ENCODE measurements around the gene MX2. TPM values are rescaled to one million over a fixed set of nuclear protein-coding genes. Genes with fewer than 3 reads are reported as not detected.

The MX2 gene
- total and polyA plus RNA-seq, 2 experiments from 2014 or later: 5.4 to 9.2 TPM

DNA sequence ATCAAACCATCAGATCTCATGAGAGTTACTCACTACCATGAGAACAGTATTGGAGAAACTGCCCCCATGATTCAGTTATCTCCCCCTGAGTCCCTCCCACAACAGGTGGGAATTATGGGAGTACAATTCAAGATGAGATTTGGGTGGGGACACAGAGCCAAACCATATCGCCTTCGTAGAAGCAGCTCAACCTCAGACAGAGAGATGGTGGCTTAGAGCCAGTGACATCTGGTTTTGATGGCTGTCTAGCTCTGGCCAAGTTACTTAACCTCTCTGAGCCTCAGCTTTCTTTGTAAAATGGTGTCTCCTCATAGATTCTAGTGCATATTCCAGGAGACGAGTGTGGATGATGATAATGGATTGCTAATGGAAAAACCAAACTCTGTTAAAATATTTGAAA is 91.4 kb downstream of the MX2 start:
- no peaks in the 10 kb centered on the region for H4K20me1 ChIP-seq (replicated peaks; ENCODE audit: insufficient read depth)
- H3K36me3 Mint-ChIP-seq (ENCODE audit: low read depth): peaks cover 10% of the 10 kb centered on the region; the same call in 1 of the 3 replicates
- DNase-seq (ENCODE audit: low spot score) (no peak), ATAC-seq (no peak)
- H2AFZ ChIP-seq: no peak overlapping the region
- no peaks in the 10 kb centered on the region for H3K79me2 ChIP-seq (replicated peaks; ENCODE audit: insufficient read depth)
- H3K9me2 ChIP-seq (ENCODE audit: insufficient read depth): peaks cover 7% of the 10 kb centered on the region; the same call in 1 of the 2 replicates
- no peaks in the 10 kb centered on the region for H3F3A ChIP-seq (replicated peaks; ENCODE audit: low read depth)
- H3K4me3 Mint-ChIP-seq: no peak overlapping the region
- H3K4me2 ChIP-seq: no peak overlapping the region; the same call in 1 of the 2 replicates
- no peaks in the 10 kb centered on the region; the same call in 1 of the 2 replicates for H3K36me3 ChIP-seq (ENCODE audit: insufficient read depth)
- H3K27ac Mint-ChIP-seq: no peak overlapping the region
- no peak overlapping the region for H3K4me3 ChIP-seq
- no peaks in the 10 kb centered on the region for H3K27me3 ChIP-seq (ENCODE audit: insufficient read depth)
- no peak overlapping the region for H3K27ac ChIP-seq (ENCODE audit: low read depth)
- peaks cover 15% of the 10 kb centered on the region for H3K4me1 Mint-ChIP-seq
- H3K27me3 Mint-ChIP-seq (ENCODE audit: insufficient read depth, low read depth, poor library complexity): peaks cover 3% of the 10 kb centered on the region
- H3K9me3 Mint-ChIP-seq: no peaks in the 10 kb centered on the region
- H3K4me1 ChIP-seq (ENCODE audit: insufficient read depth): no peaks in the 10 kb centered on the region
- TF ChIP-seq EZH2phosphoT487 (IDR thresholded peaks at IDR 0.05; ENCODE audit: unreplicated experiment): no peak

DNA sequence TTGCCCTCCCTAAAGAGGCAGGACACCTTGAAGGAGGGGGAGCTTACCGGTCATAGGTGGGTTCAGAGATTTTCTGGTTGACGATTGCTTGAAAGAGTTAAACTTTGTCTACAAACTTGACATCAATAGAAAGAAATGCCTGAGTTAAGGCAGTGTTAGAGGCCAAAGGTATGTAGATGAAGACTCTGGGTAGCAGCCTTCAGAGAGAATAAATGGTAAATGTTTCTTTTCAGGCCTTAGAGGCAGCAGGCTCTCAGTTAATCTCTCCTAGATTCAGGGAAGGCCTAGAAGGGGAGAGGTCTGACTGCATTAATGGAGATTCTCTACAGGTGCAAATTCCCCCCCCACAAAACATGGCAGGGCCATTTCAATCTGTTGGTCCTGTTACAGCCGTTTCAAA is 91.9 kb downstream of the MX2 start:
- Histone ChIP-seq H3K9me2 (ENCODE audit: insufficient read depth) (peaks cover 7% of the 10 kb centered on the region; the same call in 1 of the 2 replicates), H3K36me3 (ENCODE audit: insufficient read depth) (no peaks in the 10 kb centered on the region; the same call in 1 of the 2 replicates), H4K20me1 (replicated peaks; ENCODE audit: insufficient read depth) (no peaks in the 10 kb centered on the region), H3F3A (replicated peaks; ENCODE audit: low read depth) (no peaks in the 10 kb centered on the region), H3K79me2 (replicated peaks; ENCODE audit: insufficient read depth) (no peaks in the 10 kb centered on the region), H2AFZ (no peak overlapping the region), H3K4me2 (peak overlapping the region; percentile 32; the same call in 1 of the 2 replicates), H3K27me3 (ENCODE audit: insufficient read depth) (no peaks in the 10 kb centered on the region), H3K4me3 (no peak overlapping the region), H3K27ac (ENCODE audit: low read depth) (no peak overlapping the region), H3K4me1 (ENCODE audit: insufficient read depth) (no peaks in the 10 kb centered on the region)
- H3K27me3 Mint-ChIP-seq (ENCODE audit: insufficient read depth, low read depth, poor library complexity): peaks cover 3% of the 10 kb centered on the region
- DNase-seq (ENCODE audit: low spot score): no peak
- peaks cover 15% of the 10 kb centered on the region for H3K4me1 Mint-ChIP-seq
- H3K36me3 Mint-ChIP-seq (ENCODE audit: low read depth): peaks cover 8% of the 10 kb centered on the region; the same call in 1 of the 3 replicates
- no peaks in the 10 kb centered on the region for H3K9me3 Mint-ChIP-seq
- no peak overlapping the region for H3K27ac Mint-ChIP-seq
- H3K4me3 Mint-ChIP-seq: no peak overlapping the region
- ATAC-seq: peak; percentile 70
- TF ChIP-seq ZNF331 (CRISPR knock-in tag; IDR thresholded peaks at IDR 0.05; ENCODE audit: low read depth) (no peak), STAT1 (IDR thresholded peaks at IDR 0.05; ENCODE audit: unreplicated experiment) (no peak), EZH2 (IDR thresholded peaks at IDR 0.05; ENCODE audit: low read depth, unreplicated experiment) (no peak), EZH2phosphoT487 (IDR thresholded peaks at IDR 0.05; ENCODE audit: unreplicated experiment) (no peak), ZNF114 (CRISPR knock-in tag; IDR thresholded peaks at IDR 0.05) (no peak), NANOG (IDR thresholded peaks at IDR 0.05; ENCODE audit: borderline replicate concordance) (no peak), POLR2AphosphoS5 (IDR thresholded peaks at IDR 0.05; ENCODE audit: low read depth) (no peak), CREB1 (CRISPR knock-in tag; IDR thresholded peaks at IDR 0.05; ENCODE audit: low read depth) (no peak), JUNB (IDR thresholded peaks at IDR 0.05; ENCODE audit: unreplicated experiment) (no peak)
- TF ChIP-seq, protein P1, sequence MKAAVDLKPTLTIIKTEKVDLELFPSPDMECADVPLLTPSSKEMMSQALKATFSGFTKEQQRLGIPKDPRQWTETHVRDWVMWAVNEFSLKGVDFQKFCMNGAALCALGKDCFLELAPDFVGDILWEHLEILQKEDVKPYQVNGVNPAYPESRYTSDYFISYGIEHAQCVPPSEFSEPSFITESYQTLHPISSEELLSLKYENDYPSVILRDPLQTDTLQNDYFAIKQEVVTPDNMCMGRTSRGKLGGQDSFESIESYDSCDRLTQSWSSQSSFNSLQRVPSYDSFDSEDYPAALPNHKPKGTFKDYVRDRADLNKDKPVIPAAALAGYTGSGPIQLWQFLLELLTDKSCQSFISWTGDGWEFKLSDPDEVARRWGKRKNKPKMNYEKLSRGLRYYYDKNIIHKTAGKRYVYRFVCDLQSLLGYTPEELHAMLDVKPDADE (IDR thresholded peaks at IDR 0.05): no peak
- TF ChIP-seq, protein P2, sequence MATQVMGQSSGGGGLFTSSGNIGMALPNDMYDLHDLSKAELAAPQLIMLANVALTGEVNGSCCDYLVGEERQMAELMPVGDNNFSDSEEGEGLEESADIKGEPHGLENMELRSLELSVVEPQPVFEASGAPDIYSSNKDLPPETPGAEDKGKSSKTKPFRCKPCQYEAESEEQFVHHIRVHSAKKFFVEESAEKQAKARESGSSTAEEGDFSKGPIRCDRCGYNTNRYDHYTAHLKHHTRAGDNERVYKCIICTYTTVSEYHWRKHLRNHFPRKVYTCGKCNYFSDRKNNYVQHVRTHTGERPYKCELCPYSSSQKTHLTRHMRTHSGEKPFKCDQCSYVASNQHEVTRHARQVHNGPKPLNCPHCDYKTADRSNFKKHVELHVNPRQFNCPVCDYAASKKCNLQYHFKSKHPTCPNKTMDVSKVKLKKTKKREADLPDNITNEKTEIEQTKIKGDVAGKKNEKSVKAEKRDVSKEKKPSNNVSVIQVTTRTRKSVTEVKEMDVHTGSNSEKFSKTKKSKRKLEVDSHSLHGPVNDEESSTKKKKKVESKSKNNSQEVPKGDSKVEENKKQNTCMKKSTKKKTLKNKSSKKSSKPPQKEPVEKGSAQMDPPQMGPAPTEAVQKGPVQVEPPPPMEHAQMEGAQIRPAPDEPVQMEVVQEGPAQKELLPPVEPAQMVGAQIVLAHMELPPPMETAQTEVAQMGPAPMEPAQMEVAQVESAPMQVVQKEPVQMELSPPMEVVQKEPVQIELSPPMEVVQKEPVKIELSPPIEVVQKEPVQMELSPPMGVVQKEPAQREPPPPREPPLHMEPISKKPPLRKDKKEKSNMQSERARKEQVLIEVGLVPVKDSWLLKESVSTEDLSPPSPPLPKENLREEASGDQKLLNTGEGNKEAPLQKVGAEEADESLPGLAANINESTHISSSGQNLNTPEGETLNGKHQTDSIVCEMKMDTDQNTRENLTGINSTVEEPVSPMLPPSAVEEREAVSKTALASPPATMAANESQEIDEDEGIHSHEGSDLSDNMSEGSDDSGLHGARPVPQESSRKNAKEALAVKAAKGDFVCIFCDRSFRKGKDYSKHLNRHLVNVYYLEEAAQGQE (IDR thresholded peaks at IDR 0.05; ENCODE audit: unreplicated experiment): no peak
- TF ChIP-seq, protein P3, sequence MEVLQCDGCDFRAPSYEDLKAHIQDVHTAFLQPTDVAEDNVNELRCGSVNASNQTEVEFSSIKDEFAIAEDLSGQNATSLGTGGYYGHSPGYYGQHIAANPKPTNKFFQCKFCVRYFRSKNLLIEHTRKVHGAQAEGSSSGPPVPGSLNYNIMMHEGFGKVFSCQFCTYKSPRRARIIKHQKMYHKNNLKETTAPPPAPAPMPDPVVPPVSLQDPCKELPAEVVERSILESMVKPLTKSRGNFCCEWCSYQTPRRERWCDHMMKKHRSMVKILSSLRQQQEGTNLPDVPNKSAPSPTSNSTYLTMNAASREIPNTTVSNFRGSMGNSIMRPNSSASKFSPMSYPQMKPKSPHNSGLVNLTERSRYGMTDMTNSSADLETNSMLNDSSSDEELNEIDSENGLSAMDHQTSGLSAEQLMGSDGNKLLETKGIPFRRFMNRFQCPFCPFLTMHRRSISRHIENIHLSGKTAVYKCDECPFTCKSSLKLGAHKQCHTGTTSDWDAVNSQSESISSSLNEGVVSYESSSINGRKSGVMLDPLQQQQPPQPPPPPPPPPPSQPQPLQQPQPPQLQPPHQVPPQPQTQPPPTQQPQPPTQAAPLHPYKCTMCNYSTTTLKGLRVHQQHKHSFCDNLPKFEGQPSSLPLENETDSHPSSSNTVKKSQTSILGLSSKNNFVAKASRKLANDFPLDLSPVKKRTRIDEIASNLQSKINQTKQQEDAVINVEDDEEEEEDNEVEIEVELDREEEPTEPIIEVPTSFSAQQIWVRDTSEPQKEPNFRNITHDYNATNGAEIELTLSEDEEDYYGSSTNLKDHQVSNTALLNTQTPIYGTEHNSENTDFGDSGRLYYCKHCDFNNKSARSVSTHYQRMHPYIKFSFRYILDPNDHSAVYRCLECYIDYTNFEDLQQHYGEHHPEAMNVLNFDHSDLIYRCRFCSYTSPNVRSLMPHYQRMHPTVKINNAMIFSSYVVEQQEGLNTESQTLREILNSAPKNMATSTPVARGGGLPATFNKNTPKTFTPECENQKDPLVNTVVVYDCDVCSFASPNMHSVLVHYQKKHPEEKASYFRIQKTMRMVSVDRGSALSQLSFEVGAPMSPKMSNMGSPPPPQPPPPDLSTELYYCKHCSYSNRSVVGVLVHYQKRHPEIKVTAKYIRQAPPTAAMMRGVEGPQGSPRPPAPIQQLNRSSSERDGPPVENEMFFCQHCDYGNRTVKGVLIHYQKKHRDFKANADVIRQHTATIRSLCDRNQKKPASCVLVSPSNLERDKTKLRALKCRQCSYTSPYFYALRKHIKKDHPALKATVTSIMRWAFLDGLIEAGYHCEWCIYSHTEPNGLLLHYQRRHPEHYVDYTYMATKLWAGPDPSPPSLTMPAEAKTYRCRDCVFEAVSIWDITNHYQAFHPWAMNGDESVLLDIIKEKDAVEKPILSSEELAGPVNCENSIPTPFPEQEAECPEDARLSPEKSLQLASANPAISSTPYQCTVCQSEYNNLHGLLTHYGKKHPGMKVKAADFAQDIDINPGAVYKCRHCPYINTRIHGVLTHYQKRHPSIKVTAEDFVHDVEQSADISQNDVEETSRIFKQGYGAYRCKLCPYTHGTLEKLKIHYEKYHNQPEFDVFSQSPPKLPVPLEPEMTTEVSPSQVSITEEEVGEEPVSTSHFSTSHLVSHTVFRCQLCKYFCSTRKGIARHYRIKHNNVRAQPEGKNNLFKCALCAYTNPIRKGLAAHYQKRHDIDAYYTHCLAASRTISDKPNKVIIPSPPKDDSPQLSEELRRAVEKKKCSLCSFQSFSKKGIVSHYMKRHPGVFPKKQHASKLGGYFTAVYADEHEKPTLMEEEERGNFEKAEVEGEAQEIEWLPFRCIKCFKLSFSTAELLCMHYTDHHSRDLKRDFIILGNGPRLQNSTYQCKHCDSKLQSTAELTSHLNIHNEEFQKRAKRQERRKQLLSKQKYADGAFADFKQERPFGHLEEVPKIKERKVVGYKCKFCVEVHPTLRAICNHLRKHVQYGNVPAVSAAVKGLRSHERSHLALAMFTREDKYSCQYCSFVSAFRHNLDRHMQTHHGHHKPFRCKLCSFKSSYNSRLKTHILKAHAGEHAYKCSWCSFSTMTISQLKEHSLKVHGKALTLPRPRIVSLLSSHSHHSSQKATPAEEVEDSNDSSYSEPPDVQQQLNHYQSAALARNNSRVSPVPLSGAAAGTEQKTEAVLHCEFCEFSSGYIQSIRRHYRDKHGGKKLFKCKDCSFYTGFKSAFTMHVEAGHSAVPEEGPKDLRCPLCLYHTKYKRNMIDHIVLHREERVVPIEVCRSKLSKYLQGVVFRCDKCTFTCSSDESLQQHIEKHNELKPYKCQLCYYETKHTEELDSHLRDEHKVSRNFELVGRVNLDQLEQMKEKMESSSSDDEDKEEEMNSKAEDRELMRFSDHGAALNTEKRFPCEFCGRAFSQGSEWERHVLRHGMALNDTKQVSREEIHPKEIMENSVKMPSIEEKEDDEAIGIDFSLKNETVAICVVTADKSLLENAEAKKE (CRISPR knock-in tag; IDR thresholded peaks at IDR 0.05): no peak
